Skin of body (tissue), 2 donors: Measurements from ENCODE around the gene TSEN34. TPM values are rescaled to one million over a fixed set of nuclear protein-coding genes. Genes with fewer than 3 reads are reported as not detected.
"Not testable (repeated sequence)": the region's sequence is repeated elsewhere in the genome, so short reads cannot be mapped to it uniquely, and the experiment has no call there.

Experiments used
- DNase-seq: peaks from one replicate; lab custom pipeline; 2025; lab: John Stamatoyannopoulos, UW
- total RNA-seq: library from RNA; depleted of rRNA; stranded (reverse); fragments of >200 nt; gene quantifications from one replicate; pipeline ENCODE4 v1.2.3, GENCODE V29; 2014

TSEN34 gene
- total RNA-seq, 1 donor from 2014 or later: 24.4 TPM

DNA sequence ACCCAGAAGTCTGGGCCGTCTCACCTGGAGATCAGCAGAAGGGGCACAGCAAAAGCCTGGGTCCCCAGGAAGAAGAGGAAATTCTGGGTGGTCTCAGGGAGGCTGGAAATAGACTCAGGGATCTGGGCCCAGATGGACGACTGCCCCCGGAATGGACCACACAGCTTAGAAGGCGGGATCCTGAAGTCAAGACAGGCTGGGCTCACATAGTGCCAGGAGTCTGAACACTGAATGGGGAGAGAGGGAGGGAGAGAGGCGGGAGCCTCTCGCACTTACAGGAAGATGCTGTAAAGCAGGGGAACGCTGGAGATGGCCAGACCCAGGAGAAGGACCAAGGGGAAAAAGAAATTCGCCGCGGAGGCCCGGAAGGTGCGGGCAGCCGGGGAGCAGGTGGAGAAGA lies 30.3 kb upstream of the TSEN34 start:
- no peak for DNase-seq

DNA sequence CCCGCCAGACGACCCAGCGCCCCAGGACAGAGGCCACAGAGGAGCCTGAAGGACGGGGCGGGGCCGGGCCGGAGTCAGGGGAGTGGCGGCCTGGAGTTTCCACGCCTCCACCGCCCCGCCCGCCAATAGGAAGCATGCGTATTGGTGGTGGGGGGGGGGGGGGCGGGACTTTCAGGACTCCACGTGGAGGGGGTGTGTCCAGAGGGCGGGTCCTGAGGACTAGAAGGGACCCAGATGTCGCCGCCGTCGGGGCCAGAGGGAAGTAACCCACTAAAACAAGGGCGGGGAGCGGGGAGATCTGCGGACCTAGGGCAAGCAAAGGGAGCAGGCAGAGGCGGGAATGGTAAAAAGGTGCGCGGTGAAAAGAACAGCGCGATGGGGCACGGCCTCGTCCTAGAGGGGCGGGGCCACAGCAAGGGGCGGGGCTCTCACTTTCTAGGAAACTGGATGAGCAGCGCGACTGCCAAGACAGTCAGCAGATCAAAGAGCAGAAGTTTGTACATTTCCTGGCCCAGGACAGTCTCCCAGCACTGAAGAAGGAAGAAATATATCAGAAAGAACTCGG lies 28.8 kb upstream of the TSEN34 start:
- no peak for DNase-seq

- DNase-seq: no peak
Observed at GRCh38 chr19:54162884-54163283, 28.2 kb upstream of the TSEN34 start.

DNA sequence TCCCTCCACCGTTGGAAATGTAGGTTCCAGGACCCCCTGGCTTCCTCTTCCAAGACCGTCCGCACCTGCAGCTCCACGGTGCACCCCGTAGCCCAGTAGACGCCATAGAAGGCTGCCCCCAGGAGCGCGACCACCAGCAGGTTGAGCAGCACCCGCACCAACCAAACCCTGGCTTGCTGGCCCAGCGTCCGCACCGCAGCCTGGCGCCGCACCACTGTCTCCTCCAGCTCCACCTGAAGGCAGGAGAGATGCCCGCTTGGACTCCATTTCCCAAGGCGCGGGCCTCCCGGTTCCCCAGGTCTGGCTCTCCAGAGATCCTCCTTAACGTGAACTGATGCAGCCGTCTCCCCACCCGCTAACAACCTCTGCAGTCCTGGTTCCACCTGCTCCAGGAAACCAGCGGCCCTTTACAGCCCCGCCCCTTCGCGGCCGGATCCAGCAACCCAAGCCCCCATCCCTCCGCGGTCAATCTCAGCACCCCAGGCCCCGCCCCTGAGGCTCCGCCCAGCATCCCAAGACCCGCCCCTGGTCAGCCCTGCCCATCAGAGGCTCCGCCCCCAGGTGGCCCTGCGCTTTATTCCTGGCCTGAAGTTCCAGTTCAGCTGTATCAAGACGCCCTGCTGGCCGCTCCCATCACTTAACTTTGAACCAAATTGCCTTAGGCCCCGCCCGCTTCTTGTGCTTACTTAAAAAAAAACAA lies 26.6 kb upstream of the TSEN34 start:
- DNase-seq: no peak

- DNase-seq: no peak
Observed at GRCh38 chr19:54165222-54165621, 25.9 kb upstream of the TSEN34 start.

GRCh38 chr19:54168174-54168917 lies 22.8 kb upstream of the TSEN34 start:
- peak; percentile 76 for DNase-seq

GRCh38 chr19:54169149-54169740 lies 21.9 kb upstream of the TSEN34 start:
- DNase-seq: no peak

DNA sequence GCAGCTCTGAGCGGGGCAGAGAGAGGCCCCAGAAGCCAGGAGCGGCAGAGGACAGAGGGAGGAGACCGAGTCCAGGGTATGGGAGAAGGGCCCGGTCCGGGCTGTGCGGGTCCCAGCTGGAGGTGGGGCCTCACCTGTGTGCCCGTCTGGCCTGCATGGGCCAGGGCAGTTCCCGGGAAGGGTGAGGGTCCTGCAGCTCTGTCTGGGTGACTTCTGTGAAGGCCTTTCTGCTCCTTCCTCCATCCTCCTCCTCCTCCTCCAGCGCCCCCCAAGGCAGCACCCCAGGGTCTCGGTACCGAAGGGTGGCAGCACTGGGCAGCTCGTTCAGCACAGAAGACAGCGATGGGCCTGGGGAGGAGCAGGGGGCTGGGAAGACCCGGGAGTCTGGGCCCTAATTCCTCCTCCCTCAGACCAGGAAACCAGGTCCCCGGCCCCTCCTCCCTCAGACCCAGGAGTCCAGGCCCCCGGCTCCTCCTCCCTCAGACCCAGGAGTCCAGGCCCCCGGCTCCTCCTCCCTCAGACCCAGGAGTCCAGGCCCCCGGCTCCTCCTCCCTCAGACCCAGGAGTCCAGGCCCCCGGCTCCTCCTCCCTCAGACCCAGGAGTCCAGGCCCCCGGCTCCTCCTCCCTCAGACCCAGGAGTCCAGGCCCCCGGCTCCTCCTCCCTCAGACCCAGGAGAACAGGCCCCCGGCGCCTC lies 19.2 kb upstream of the TSEN34 start:
- not testable (repeated sequence) for DNase-seq

DNA sequence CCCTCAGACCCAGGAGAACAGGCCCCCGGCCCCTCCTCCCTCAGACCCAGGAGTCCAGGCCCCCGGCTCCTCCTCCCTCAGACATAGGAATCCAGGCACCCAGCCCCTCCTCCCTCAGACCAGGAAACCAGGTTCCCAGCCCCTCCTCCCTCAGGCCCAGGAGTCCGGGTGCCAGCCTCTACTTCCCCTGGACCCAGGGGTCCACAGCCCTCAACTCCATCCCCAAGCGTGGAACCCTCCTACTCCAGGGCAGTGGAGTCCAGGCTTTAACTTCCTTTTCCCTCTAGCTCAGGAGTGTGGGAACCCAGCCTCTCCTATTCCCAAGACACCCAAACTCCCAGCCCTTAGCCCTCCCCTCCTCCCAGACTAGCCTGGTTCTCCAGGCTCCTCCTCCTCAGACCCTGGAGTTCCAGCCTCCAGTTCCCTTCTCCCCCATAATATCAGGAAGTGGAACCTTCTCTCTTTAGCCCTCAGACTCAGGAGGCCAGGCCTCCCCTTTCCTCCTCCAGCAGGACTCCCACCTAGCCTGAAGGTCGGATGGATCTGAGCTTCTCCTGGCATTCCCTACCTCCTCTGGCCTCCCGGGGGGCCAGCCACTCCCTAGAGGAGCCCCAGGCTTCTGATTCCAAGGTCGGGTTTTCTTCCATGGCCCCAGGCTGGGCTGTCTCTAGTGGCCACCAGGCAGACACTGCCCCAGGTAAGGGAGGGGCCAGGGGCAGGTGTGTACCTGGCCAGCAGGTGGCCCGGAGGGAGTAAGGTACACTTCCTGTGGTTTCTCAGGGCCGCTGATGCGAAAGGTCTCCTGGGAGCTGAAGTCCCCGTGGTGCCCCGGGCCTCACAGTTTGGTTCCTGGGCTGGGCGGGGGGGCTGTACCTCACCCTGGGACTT lies 18.4 kb upstream of the TSEN34 start, which contains the start of gene TMC4:
Gene TMC4, minus strand, starts transcription at position 690 of the 888 bp plus-strand sequence. Its CDS starts 43 bp downstream, at position 647.
- DNase-seq: no peak

DNA sequence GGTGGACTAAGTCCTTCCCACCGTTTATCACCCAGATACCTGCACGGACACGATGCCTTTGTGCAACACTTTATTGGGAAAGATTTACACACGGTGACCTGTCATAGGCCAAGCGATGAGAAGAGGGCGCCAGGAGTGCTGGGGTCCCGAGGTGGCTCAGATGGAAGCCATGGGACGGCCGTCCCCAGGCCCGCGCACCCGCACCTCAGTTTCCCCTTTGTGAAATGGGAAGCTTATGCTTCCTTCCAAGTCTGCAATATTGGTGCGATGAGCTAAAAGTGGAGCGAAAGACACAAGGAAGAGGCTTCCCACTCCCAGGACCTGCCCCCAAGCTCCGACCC lies 17.8 kb upstream of the TSEN34 start:
- no peak for DNase-seq

DNA sequence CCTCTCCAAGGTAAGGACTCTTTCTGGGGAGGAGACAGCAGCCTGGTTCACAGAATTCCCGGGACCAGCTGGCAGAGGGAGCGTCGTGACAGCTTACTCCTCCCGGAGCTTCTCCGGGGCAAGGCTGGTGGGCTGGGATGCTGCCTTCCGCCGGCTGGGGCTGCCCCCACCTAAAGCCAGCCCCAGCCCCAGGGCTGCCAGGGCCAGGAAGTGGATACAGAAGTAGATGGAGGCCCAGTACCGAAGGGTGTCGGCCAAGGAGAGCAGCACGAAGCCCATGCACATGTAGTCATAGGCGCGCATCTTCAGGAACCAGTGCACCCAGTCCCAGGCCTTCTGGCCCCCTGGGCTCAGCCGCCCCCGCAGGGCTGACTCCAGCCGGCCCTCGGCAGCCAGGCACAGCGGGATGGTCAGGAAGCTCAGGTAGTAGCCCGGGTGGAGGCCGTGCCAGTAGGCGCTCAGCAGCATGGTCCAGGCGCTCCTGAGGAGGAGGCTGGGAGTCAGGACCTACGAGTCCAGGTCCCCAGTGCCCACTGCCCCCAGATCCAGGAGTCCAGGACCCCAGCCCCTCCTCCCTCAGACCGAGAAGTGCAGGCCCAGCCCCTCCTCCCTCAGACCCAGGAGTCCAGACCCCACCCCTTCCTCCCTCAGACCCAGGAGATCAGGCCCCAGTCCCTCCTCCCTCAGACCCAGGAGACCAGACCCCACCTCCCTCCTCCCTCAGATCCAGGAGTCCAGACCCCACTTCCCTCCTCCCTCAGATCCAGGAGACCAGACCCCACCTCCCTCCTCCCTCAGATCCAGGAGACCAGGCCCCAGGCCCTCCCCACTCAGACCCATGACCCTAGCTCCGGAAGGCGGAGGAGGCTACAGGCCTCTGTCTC lies 16.9 kb upstream of the TSEN34 start:
- no peak for DNase-seq

DNA sequence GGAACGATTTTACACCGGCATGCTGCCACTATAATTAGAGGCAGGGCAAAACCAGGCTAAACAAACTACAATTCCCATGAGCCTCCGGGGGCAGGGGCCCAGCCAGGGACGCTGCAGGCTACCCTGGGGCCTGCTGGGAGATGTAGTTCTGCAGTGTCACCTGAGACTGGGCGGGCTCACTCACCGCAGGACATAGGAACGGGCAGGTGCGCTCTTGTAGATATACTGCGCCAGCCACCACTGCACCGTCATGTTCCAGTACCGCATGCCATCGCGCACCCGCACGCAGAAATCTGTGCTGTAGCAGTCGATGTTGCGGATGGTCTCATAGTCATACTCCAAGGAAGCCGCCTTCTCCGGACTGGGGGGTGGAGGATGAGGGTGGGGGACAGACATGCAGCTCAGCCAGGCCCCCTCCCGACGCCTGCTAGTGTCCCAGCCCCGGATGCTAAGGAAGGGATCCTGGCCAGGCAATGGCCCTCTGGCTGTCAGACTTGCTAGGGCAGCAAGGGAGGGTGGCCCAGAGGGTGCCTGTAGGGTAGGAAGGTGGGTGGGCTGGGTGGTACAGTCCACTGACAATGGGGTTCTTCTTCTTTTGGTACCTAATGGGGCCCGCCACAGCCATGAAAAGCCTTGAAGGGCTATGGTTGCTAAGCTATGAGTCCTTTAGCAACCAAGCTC lies 12.4 kb upstream of the TSEN34 start:
- DNase-seq: no peak

DNA sequence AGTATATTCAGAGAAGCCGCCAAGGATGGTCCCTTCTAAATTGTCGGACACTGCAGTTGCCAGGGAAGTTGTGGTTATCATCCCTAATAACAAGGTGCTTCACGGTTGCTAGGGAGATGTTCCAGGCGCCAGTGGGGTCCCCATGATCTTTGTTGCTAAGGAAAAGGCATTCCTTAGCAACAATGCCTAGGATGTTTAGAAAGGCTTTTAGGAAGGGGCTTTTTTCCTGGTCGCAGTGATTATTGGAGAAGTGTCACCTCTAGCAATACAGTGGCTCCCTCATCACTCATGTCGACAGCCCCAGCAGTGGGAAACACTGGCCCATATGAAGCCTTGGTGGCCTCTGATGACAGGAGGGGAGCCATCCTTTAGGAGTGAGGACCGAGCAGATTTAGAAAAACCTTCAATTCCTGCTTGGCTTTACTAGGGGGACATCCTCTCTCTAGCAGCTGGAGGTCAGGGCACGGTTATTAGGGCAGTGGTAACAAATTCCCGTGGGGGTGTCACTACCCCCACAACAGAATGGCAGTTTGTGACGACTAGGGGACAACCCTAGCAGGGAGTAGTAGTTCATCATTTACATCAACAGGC lies 11.8 kb upstream of the TSEN34 start:
- DNase-seq: no peak

DNA sequence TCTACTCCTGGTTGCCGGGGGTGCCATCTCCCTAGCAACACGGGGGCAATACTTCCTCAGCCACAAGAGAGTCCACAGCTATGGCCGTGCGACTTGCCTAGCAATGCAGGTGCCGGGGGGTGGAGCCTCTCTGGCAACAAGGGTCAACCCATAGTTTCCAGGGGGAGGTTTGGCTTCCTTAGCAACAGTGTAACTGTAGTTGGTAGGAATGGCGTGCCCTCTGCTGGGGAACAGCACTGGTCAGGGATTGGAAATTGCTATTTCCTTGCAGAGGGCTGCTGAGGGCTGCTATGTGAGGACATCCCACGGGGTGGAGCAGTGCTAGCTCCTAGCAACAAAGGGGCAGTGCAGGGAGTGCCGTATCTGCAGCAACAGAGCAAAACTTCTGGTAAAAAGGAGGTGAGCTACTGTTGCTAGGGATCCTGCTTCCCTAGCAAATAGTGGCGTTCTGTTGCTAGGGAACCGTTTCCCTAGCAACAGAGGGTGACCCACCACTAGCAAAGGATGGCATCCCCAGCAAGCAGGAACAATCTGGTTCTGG lies 11.1 kb upstream of the TSEN34 start:
- DNase-seq: no peak

- no peak for DNase-seq
Observed at GRCh38 chr19:54180691-54181091, 10.4 kb upstream of the TSEN34 start.

DNA sequence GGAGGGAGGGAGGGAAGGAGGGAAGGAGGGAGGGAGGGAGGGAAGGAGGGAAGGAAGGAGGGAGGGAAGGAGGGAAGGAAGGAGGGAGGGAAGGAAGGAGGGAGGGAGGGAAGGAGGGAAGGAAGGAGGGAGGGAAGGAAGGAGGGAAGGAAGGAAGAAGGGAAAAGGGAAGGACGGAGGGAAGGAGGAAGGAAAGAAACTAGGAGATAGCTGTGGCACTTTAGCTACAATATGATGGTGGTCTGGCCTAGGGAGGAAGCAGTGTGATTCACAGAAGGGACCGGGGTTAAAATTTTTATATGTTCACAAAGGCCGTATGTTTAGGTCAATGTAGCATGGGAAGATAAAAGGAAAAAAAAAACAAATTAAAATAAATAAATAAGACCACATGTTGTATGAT lies 9.2 kb upstream of the TSEN34 start:
- not testable (repeated sequence) for DNase-seq

DNA sequence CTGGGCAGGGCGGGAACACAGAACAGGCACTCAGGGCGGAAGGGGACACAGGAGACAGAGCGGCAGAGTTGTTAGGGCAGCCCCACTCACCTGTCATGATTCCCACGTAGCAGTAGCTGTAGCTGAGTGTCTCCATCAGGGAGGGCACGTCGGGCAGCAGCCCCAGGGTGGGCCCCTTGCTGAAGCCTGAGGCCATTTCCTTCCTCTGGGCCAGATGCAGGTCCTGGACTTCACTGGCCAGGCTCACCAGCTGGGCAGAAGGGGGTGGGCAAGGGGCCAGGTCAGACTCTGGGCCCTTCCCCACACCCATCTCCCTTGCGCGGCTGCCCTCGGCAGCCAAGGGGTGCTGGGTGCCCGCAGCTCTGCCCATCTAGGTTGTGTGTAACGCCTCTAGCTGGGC lies 7.7 kb upstream of the TSEN34 start:
- no peak for DNase-seq

- DNase-seq: no peak
Observed at GRCh38 chr19:54186351-54186750, 4.8 kb upstream of the TSEN34 start.
